Right lobe of liver (tissue), 4 donors: ENCODE data around the gene ZBTB16.

ENCODE experiments used
- POLR2A ChIP-seq: fragments of 450-650 bp; IDR thresholded peaks from one replicate; pipeline ENCODE4 v1.6.1; 2017; ENCODE audit warnings: antibody characterized with exemption, mild to moderate bottlenecking
- TF ChIP-seq, protein P1 (sequence below), 4 donors: fragments of 200-600 bp in 3 of 4; fragments of 450-650 bp in 1 of 4; IDR thresholded peaks; one replicate each; pipeline versions ENCODE4 v1.5.1 to v1.8.0; 2016 to 2022; ENCODE audit warnings: antibody characterized with exemption in 4 of 4, mild to moderate bottlenecking in 2 of 4
- donor health status: DM: no; HTN: no; CAD: no.
- donor health status: DM: no; HTN: no; CAD: no.
- donor health status: DM: no; HTN: yes; CAD: no.

GRCh38 chr11:114192841-114193389, 133.4 kb downstream of the ZBTB16 start:
- TF ChIP-seq, protein P1, sequence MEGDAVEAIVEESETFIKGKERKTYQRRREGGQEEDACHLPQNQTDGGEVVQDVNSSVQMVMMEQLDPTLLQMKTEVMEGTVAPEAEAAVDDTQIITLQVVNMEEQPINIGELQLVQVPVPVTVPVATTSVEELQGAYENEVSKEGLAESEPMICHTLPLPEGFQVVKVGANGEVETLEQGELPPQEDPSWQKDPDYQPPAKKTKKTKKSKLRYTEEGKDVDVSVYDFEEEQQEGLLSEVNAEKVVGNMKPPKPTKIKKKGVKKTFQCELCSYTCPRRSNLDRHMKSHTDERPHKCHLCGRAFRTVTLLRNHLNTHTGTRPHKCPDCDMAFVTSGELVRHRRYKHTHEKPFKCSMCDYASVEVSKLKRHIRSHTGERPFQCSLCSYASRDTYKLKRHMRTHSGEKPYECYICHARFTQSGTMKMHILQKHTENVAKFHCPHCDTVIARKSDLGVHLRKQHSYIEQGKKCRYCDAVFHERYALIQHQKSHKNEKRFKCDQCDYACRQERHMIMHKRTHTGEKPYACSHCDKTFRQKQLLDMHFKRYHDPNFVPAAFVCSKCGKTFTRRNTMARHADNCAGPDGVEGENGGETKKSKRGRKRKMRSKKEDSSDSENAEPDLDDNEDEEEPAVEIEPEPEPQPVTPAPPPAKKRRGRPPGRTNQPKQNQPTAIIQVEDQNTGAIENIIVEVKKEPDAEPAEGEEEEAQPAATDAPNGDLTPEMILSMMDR (IDR thresholded peaks at IDR 0.05), result no peak
- TF ChIP-seq POLR2A, result no peak
